ENCODE measurements around the gene VEGFC. TPM values are rescaled to one million over a fixed set of nuclear protein-coding genes. Genes with fewer than 3 reads are reported as not detected.

The VEGFC gene
- total and polyA plus RNA-seq, 10 of the 15 experiments (the other 5 are each of a cell fraction or from before 2014, with no cell fraction given), result 0.03 to 0.04 TPM; not detected in 8

DNA sequence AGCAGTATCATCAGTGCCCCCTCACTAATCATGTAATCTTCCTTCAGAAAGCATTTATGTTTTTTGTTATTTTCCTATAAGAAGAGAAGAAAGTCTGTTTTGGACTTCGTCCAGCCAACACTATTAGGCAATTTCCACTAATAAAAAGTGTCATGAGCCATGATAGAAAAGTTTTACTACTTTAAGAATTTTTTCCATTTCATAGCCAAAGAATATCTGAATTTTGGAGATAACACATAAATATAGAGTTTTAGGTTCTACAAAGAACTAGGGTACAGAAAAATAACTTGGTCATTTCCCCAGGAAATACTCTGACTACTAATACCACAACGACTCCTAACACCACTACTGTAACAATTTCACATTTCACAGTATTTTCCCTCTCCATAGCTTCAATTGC is 41.8 kb upstream of the VEGFC start (continued):
- TF ChIP-seq MYC (IDR thresholded peaks at IDR 0.05; ENCODE audit: insufficient read depth, insufficient read length, insufficient replicate concordance, low read length, severe bottlenecking) (no peak), SREBF1 (IDR thresholded peaks at IDR 0.05; ENCODE audit: low read length) (no peak), CHD1 (IDR thresholded peaks at IDR 0.05; ENCODE audit: low read depth, low read length) (no peak), POLR2AphosphoS5 (IDR thresholded peaks at IDR 0.05; ENCODE audit: low read length) (no peak)
- TF ChIP-seq, protein P1, sequence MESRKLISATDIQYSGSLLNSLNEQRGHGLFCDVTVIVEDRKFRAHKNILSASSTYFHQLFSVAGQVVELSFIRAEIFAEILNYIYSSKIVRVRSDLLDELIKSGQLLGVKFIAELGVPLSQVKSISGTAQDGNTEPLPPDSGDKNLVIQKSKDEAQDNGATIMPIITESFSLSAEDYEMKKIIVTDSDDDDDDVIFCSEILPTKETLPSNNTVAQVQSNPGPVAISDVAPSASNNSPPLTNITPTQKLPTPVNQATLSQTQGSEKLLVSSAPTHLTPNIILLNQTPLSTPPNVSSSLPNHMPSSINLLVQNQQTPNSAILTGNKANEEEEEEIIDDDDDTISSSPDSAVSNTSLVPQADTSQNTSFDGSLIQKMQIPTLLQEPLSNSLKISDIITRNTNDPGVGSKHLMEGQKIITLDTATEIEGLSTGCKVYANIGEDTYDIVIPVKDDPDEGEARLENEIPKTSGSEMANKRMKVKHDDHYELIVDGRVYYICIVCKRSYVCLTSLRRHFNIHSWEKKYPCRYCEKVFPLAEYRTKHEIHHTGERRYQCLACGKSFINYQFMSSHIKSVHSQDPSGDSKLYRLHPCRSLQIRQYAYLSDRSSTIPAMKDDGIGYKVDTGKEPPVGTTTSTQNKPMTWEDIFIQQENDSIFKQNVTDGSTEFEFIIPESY (IDR thresholded peaks at IDR 0.05), result no peak

DNA sequence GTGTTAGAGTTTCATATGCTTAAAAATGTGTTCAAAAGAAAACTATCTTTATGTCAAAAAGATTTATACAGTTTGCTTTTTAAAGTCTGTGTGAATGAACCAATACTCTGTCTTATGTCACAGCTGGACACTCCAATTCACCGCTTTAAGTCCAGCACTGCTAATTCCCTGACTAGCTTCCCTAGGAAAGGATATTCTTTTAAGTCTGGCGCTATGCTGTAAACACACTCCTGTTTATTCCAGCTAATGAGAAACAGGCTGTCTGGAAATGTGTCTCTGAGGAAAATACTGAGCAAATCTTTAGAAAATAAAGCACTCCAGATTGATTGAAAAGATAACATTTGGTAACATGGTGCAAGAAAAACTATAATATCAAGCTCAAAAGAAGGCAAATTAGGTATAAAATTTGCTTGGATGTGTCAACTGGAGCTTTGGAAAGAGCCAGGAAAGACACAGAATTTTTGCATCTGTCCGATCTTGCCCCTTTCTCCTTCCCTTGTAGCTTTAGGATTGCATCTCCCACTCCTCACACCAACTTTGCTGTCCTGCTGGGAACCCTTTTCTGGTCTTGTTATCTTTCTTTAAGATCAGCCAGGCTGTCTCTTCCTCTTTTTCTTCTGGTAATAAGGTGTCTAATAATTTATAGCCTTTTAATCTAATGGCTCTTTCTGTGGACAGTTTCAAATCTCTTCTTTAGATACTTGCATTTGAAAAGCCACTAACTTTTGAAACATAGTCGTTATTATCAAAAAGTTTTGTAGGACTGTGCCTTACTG is 40.9 kb upstream of the VEGFC start:
- SMC1A ChIA-PET (ENCODE audit: uncharacterized antibody, unreplicated experiment), result interaction anchor here (0.6 to 0.9 kb wide), 2 partner anchors 9 to 74 kb away, joined by 3 read pairs; no protein-coding TSS in a partner anchor
- CTCF ChIA-PET, result no interaction called here
- DNase-seq (ENCODE audit: low read depth, low spot score), result no peak
- RAD21 ChIA-PET (ENCODE audit: unreplicated experiment), result no interaction called here
- no peaks in the 10 kb centered on the region for H3K79me2 ChIP-seq (ENCODE audit: control insufficient read depth, insufficient read depth, low read length)
- BruUV-seq (replicated peaks), result no TSS peak
- no peak for FAIRE-seq
- H3K9ac ChIP-seq (ENCODE audit: control insufficient read depth, insufficient read depth, low read length), result no peak overlapping the region
- no peak overlapping the region for H3K4me2 ChIP-seq (ENCODE audit: control insufficient read depth, insufficient read depth)
- 14% methylated on average over 4 of the region's 4 CpGs for WGBS (ENCODE audit: insufficient coverage, insufficient replicate concordance, low lambda C conversion rate, missing lambda C conversion rate)
- intact Hi-C loops (cut with micrococcal nuclease; ENCODE audit: unreplicated experiment) (no loop called here), in situ Hi-C loops (cut with MboI) (no loop called here)
- H3K4me1 ChIP-seq (ENCODE audit: control insufficient read depth, insufficient read depth, low read length), result no peaks in the 10 kb centered on the region
- H3K27ac ChIP-seq (ENCODE audit: control insufficient read depth, insufficient read depth), result no peak overlapping the region
- H4K20me1 ChIP-seq (ENCODE audit: control insufficient read depth, insufficient read depth), result no peaks in the 10 kb centered on the region
- no peaks in the 10 kb centered on the region for H3K9me3 ChIP-seq (replicated peaks; ENCODE audit: control insufficient read depth, insufficient read depth, low read length)
- H2AFZ ChIP-seq (ENCODE audit: control insufficient read depth, low read depth, low read length), result no peak overlapping the region
- no peak for ATAC-seq
- H3K4me3 ChIP-seq, result no peak overlapping the region
- H3K36me3 ChIP-seq (ENCODE audit: control insufficient read depth in 2 of 2, insufficient read depth in 2 of 2, low read length in 1 of 2), result no peaks in the 10 kb centered on the region
- POLR2A ChIA-PET, result no interaction called here
- no peaks in the 10 kb centered on the region for H3K27me3 ChIP-seq (replicated peaks in 1 of 2; ENCODE audit: control insufficient read depth in 2 of 2, insufficient read depth in 2 of 2, low read length in 1 of 2)
- TF ChIP-seq HDAC2 (IDR thresholded peaks at IDR 0.05) (no peak), HDAC6 (IDR thresholded peaks at IDR 0.05; ENCODE audit: unreplicated experiment) (no peak), SIN3A (IDR thresholded peaks at IDR 0.05; ENCODE audit: low read depth, low read length) (no peak), NFIC (IDR thresholded peaks at IDR 0.05; ENCODE audit: low read depth, low read length) (no peak), EZH2 (IDR thresholded peaks at IDR 0.05; ENCODE audit: borderline replicate concordance, control insufficient read depth, low read depth, low read length) (no peak), YBX1 (IDR thresholded peaks at IDR 0.05) (no peak), SRF (IDR thresholded peaks at IDR 0.05; ENCODE audit: low read depth in 2 of 2, low read length in 2 of 2) (no peak), PML (IDR thresholded peaks at IDR 0.05; ENCODE audit: low read length) (no peak), IRF4 (IDR thresholded peaks at IDR 0.05; ENCODE audit: low read depth, low read length) (no peak), SMAD1 (IDR thresholded peaks at IDR 0.05; ENCODE audit: low read depth, partially characterized antibody) (no peak), POLR2A (IDR thresholded peaks at IDR 0.05; ENCODE audit: low read depth, low read length) (no peak)
- TF ChIP-seq, protein P2, sequence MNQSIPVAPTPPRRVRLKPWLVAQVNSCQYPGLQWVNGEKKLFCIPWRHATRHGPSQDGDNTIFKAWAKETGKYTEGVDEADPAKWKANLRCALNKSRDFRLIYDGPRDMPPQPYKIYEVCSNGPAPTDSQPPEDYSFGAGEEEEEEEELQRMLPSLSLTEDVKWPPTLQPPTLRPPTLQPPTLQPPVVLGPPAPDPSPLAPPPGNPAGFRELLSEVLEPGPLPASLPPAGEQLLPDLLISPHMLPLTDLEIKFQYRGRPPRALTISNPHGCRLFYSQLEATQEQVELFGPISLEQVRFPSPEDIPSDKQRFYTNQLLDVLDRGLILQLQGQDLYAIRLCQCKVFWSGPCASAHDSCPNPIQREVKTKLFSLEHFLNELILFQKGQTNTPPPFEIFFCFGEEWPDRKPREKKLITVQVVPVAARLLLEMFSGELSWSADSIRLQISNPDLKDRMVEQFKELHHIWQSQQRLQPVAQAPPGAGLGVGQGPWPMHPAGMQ (IDR thresholded peaks at IDR 0.05; ENCODE audit: borderline replicate concordance), result no peak
- TF ChIP-seq, protein P3, sequence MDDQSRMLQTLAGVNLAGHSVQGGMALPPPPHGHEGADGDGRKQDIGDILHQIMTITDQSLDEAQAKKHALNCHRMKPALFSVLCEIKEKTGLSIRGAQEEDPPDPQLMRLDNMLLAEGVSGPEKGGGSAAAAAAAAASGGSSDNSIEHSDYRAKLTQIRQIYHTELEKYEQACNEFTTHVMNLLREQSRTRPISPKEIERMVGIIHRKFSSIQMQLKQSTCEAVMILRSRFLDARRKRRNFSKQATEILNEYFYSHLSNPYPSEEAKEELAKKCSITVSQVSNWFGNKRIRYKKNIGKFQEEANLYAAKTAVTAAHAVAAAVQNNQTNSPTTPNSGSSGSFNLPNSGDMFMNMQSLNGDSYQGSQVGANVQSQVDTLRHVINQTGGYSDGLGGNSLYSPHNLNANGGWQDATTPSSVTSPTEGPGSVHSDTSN (IDR thresholded peaks at IDR 0.05; ENCODE audit: insufficient replicate concordance, low read depth, low read length), result no peak
- TF ChIP-seq, protein P4, sequence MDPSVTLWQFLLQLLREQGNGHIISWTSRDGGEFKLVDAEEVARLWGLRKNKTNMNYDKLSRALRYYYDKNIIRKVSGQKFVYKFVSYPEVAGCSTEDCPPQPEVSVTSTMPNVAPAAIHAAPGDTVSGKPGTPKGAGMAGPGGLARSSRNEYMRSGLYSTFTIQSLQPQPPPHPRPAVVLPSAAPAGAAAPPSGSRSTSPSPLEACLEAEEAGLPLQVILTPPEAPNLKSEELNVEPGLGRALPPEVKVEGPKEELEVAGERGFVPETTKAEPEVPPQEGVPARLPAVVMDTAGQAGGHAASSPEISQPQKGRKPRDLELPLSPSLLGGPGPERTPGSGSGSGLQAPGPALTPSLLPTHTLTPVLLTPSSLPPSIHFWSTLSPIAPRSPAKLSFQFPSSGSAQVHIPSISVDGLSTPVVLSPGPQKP (IDR thresholded peaks at IDR 0.05; ENCODE audit: low read depth, low read length), result no peak
